ENCODE measurements around the gene REX1BD.
A peak's percentile ranks its signal among the peaks of the same experiment; 100 is the strongest.

The REX1BD gene

GRCh38 chr19:18613589-18614234 is 25.1 kb downstream of the REX1BD start:
- DNase-seq (ENCODE audit: low spot score) = no peak

- DNase-seq (ENCODE audit: low spot score) = no peak
Measured at GRCh38 chr19:18616023-18616422, 27.4 kb downstream of the REX1BD start.

GRCh38 chr19:18617562-18617961 is 29.0 kb downstream of the REX1BD start:
- DNase-seq (ENCODE audit: low spot score) = no peak

GRCh38 chr19:18618236-18618635 is 29.6 kb downstream of the REX1BD start:
- no peak for DNase-seq (ENCODE audit: low spot score)

- no peak for DNase-seq (ENCODE audit: low spot score)
Measured at GRCh38 chr19:18620311-18620710, 31.7 kb downstream of the REX1BD start.

- DNase-seq (ENCODE audit: low spot score) = no peak
Measured at GRCh38 chr19:18620902-18621301, 32.3 kb downstream of the REX1BD start.

GRCh38 chr19:18626906-18627305 is 38.3 kb downstream of the REX1BD start:
- DNase-seq (ENCODE audit: low spot score) = no peak

GRCh38 chr19:18629166-18630088 is 40.8 kb downstream of the REX1BD start:
- DNase-seq (ENCODE audit: low spot score) = no peak

- DNase-seq (ENCODE audit: low spot score) = no peak
Measured at GRCh38 chr19:18633321-18633720, 44.7 kb downstream of the REX1BD start.

GRCh38 chr19:18634612-18635297 is 46.2 kb downstream of the REX1BD start:
- peak; percentile 50 for DNase-seq (ENCODE audit: low spot score)

GRCh38 chr19:18635831-18636182 is 47.2 kb downstream of the REX1BD start:
- DNase-seq (ENCODE audit: low spot score) = no peak

- peak; percentile 99 for DNase-seq (ENCODE audit: low spot score)
Measured at GRCh38 chr19:18636183-18636968, 47.8 kb downstream of the REX1BD start.

GRCh38 chr19:18636969-18637629 is 48.5 kb downstream of the REX1BD start, which contains the start of gene KLHL26:
Gene KLHL26, plus strand, starts transcription at chr19:18637028. Its CDS starts 27 bp downstream, at chr19:18637055.
- DNase-seq (ENCODE audit: low spot score) = no peak

GRCh38 chr19:18637673-18638630 is 49.4 kb downstream of the REX1BD start:
- DNase-seq (ENCODE audit: low spot score) = no peak

GRCh38 chr19:18639706-18640243 is 51.2 kb downstream of the REX1BD start:
- DNase-seq (ENCODE audit: low spot score) = no peak

Data from AG20443 (cell line).